HEK293 (cell line): Measurements from ENCODE around the gene PLAGL2.

Experiments used
- CTCF ChIA-PET: fragments of 350-600 bp; formaldehyde crosslinking; extraction: SDS; loops from one replicate; lab custom pipeline; 2021; ENCODE audit warnings: antibody characterized with exemption; lab: Yijun Ruan, JAX
- POLR2A ChIA-PET: fragments of 300-600 bp; formaldehyde crosslinking; extraction: SDS; loops from one replicate; lab custom pipeline; 2020; ENCODE audit warnings: antibody characterized with exemption, inconsistent platforms; lab: Yijun Ruan, JAX
- H3K27ac ChIP-seq: fragments of 200-500 bp; sonication (Bioruptor generic); 2 replicates; pipeline ENCODE4 v1.5.1; 2014; ENCODE audit warnings: low read depth, low read length, control low read depth, inconsistent platforms; ENCODE audit errors: extremely low read depth
- H3K36me3 ChIP-seq, 2 experiments: fragments of 200-500 bp in 1 of 2; sonication (Bioruptor generic) in 1 of 2; 1 replicate in 1 of 2; 2 replicates in 1 of 2; pipeline ENCODE4 v1.5.1; 2014 to 2017; ENCODE audit warnings: inconsistent platforms in 2 of 2, low read length in 2 of 2; ENCODE audit not compliant: control insufficient read depth in 2 of 2, insufficient read depth in 1 of 2
- H3K4me1 ChIP-seq: fragments of 200-500 bp; sonication (Bioruptor generic); 2 replicates; pipeline ENCODE4 v1.5.1; 2014; ENCODE audit warnings: mild to moderate bottlenecking, low read length, inconsistent platforms; ENCODE audit not compliant: control insufficient read depth, insufficient read depth
- H3K4me3 ChIP-seq: 2 replicates; pipeline ENCODE4 v1.5.1; 2011; ENCODE audit warnings: low read depth, mild to moderate bottlenecking, control low read depth, low read length, moderate library complexity
- H3K9me3 ChIP-seq: fragments of 200-500 bp; sonication (Bioruptor generic); 2 replicates; pipeline ENCODE4 v1.5.1; 2014; ENCODE audit warnings: low read depth, low read length, inconsistent platforms; ENCODE audit not compliant: control insufficient read depth, insufficient read depth
- GLIS1 ChIP-seq: fragments of 450-650 bp; formaldehyde crosslinking; IDR thresholded peaks from 2 replicates; pipeline ENCODE4 v1.5.1; 2016; ENCODE audit warnings: missing biosample characterization, missing genetic modification characterization
- HOXA7 ChIP-seq: sonication (generic); formaldehyde crosslinking; IDR thresholded peaks from 2 replicates; pipeline ENCODE4 v1.8.1; 2022; ENCODE audit warnings: missing genetic modification reagents, borderline replicate concordance
- MYNN ChIP-seq: fragments of 450-650 bp; formaldehyde crosslinking; IDR thresholded peaks from 2 replicates; pipeline ENCODE4 v1.5.1; 2016; ENCODE audit warnings: missing biosample characterization, missing genetic modification characterization, borderline replicate concordance
- ZBTB1 ChIP-seq: fragments of 450-650 bp; formaldehyde crosslinking; IDR thresholded peaks from 2 replicates; pipeline ENCODE4 v1.5.1; 2016; ENCODE audit warnings: missing biosample characterization, missing genetic modification characterization
- ZBTB48 ChIP-seq: fragments of 450-650 bp; formaldehyde crosslinking; IDR thresholded peaks from 2 replicates; pipeline ENCODE4 v1.5.1; 2016; ENCODE audit warnings: missing biosample characterization, missing genetic modification characterization
- ZEB2 ChIP-seq: fragments of 450-650 bp; formaldehyde crosslinking; IDR thresholded peaks from 2 replicates; pipeline ENCODE4 v1.5.1; 2016; ENCODE audit warnings: missing biosample characterization, missing genetic modification characterization
- ZFP3 ChIP-seq: fragments of 450-650 bp; formaldehyde crosslinking; IDR thresholded peaks from 2 replicates; pipeline ENCODE4 v1.5.1; 2016; ENCODE audit warnings: low read depth, missing biosample characterization, missing genetic modification characterization
- ZNF138 ChIP-seq: fragments of 450-650 bp; formaldehyde crosslinking; IDR thresholded peaks from 2 replicates; pipeline ENCODE4 v1.5.1; 2016; ENCODE audit warnings: missing biosample characterization, missing genetic modification characterization, borderline replicate concordance
- ZNF146 ChIP-seq: fragments of 450-650 bp; formaldehyde crosslinking; IDR thresholded peaks from 2 replicates; pipeline ENCODE4 v1.5.1; 2016; ENCODE audit warnings: missing biosample characterization, missing genetic modification characterization
- ZNF175 ChIP-seq: fragments of 450-650 bp; formaldehyde crosslinking; IDR thresholded peaks from 2 replicates; pipeline ENCODE4 v1.5.1; 2016; ENCODE audit warnings: missing biosample characterization, missing genetic modification characterization
- ZNF19 ChIP-seq: fragments of 450-650 bp; formaldehyde crosslinking; IDR thresholded peaks from 2 replicates; pipeline ENCODE4; 2016; ENCODE audit warnings: missing biosample characterization, missing genetic modification characterization, low read depth
- ZNF211 ChIP-seq: fragments of 450-650 bp; formaldehyde crosslinking; IDR thresholded peaks from 2 replicates; pipeline ENCODE4 v1.5.1; 2016; ENCODE audit warnings: low read depth, missing biosample characterization, missing genetic modification characterization
- ZNF214 ChIP-seq: fragments of 450-650 bp; formaldehyde crosslinking; IDR thresholded peaks from 2 replicates; pipeline ENCODE4 v1.5.1; 2017; ENCODE audit warnings: missing biosample characterization, mild to moderate bottlenecking, missing genetic modification characterization, borderline replicate concordance
- ZNF24 ChIP-seq: fragments of 450-650 bp; formaldehyde crosslinking; IDR thresholded peaks from 2 replicates; pipeline ENCODE4 v1.5.1; 2016; ENCODE audit warnings: missing biosample characterization, missing genetic modification characterization
- ZNF248 ChIP-seq: fragments of 450-650 bp; formaldehyde crosslinking; IDR thresholded peaks from 2 replicates; pipeline ENCODE4 v1.5.1; 2017; ENCODE audit warnings: missing biosample characterization, missing genetic modification characterization
- ZNF266 ChIP-seq: fragments of 450-650 bp; formaldehyde crosslinking; IDR thresholded peaks from 2 replicates; pipeline ENCODE4 v1.5.1; 2016; ENCODE audit warnings: missing biosample characterization, missing genetic modification characterization, low read depth
- ZNF292 ChIP-seq: fragments of 450-650 bp; formaldehyde crosslinking; IDR thresholded peaks from 2 replicates; pipeline ENCODE4 v1.5.1; 2016; ENCODE audit warnings: low read depth, missing biosample characterization, missing genetic modification characterization, borderline replicate concordance
- ZNF335 ChIP-seq: fragments of 450-650 bp; formaldehyde crosslinking; conservative IDR thresholded peaks from 2 replicates; pipeline ENCODE4 v1.5.1; 2016; ENCODE audit warnings: missing biosample characterization, missing genetic modification characterization
- ZNF341 ChIP-seq: fragments of 450-650 bp; formaldehyde crosslinking; IDR thresholded peaks from 2 replicates; pipeline ENCODE4; 2016; ENCODE audit warnings: low read depth, missing biosample characterization, missing genetic modification characterization
- ZNF354C ChIP-seq: fragments of 450-650 bp; formaldehyde crosslinking; IDR thresholded peaks from 2 replicates; pipeline ENCODE4 v1.5.1; 2016; ENCODE audit warnings: missing biosample characterization, missing genetic modification characterization, low read depth, borderline replicate concordance
- ZNF510 ChIP-seq: fragments of 450-650 bp; formaldehyde crosslinking; IDR thresholded peaks from 2 replicates; pipeline ENCODE4 v1.5.1; 2018; ENCODE audit warnings: mild to moderate bottlenecking, missing genetic modification characterization, missing biosample characterization; ENCODE audit not compliant: insufficient replicate concordance
- ZNF521 ChIP-seq: fragments of 450-650 bp; formaldehyde crosslinking; IDR thresholded peaks from 2 replicates; pipeline ENCODE4 v1.5.1; 2017; ENCODE audit warnings: missing biosample characterization, mild to moderate bottlenecking, missing genetic modification characterization
- ZNF561 ChIP-seq: fragments of 450-650 bp; IDR thresholded peaks from 2 replicates; pipeline ENCODE4 v1.5.1; 2018; ENCODE audit warnings: missing biosample characterization, missing genetic modification characterization, borderline replicate concordance
- ZNF621 ChIP-seq: fragments of 450-650 bp; formaldehyde crosslinking; IDR thresholded peaks from 2 replicates; pipeline ENCODE4 v1.5.1; 2017; ENCODE audit warnings: missing biosample characterization, missing genetic modification characterization
- ZNF624 ChIP-seq: fragments of 450-650 bp; formaldehyde crosslinking; IDR thresholded peaks from 2 replicates; pipeline ENCODE4 v1.5.1; 2017; ENCODE audit warnings: missing biosample characterization, missing genetic modification characterization
- ZNF658 ChIP-seq: fragments of 450-650 bp; formaldehyde crosslinking; IDR thresholded peaks from 2 replicates; pipeline ENCODE4; 2016; ENCODE audit warnings: missing biosample characterization, missing genetic modification characterization
- ZNF660 ChIP-seq: fragments of 450-650 bp; IDR thresholded peaks from 2 replicates; pipeline ENCODE4 v1.5.1; 2018; ENCODE audit warnings: missing biosample characterization, mild to moderate bottlenecking, missing genetic modification characterization
- ZNF747 ChIP-seq: fragments of 450-650 bp; formaldehyde crosslinking; IDR thresholded peaks from 2 replicates; pipeline ENCODE4 v1.5.1; 2016; ENCODE audit warnings: missing biosample characterization, missing genetic modification characterization
- ZNF768 ChIP-seq: fragments of 450-650 bp; formaldehyde crosslinking; IDR thresholded peaks from 2 replicates; pipeline ENCODE4 v1.5.1; 2018; ENCODE audit warnings: missing biosample characterization, mild to moderate bottlenecking, missing genetic modification characterization
- ZNF777 ChIP-seq: fragments of 450-650 bp; formaldehyde crosslinking; IDR thresholded peaks from 2 replicates; pipeline ENCODE4 v1.5.1; 2017; ENCODE audit warnings: missing biosample characterization, missing genetic modification characterization, borderline replicate concordance
- TF ChIP-seq, protein P1 (sequence below): fragments of 450-650 bp; formaldehyde crosslinking; IDR thresholded peaks from 2 replicates; pipeline ENCODE4 v1.5.1; 2016; ENCODE audit warnings: missing biosample characterization, missing genetic modification characterization, low read depth
- TF ChIP-seq, protein P2 (sequence below): fragments of 450-650 bp; formaldehyde crosslinking; IDR thresholded peaks from 2 replicates; pipeline ENCODE4 v1.5.1; 2016; ENCODE audit warnings: missing biosample characterization, missing genetic modification characterization
- TF ChIP-seq, protein P3 (sequence below): fragments of 450-650 bp; formaldehyde crosslinking; IDR thresholded peaks from 2 replicates; pipeline ENCODE4 v1.5.1; 2016; ENCODE audit warnings: missing biosample characterization, missing genetic modification characterization
- TF ChIP-seq, protein P4 (sequence below): fragments of 450-650 bp; formaldehyde crosslinking; IDR thresholded peaks from 2 replicates; pipeline ENCODE4 v1.5.1; 2017; ENCODE audit warnings: missing biosample characterization, missing genetic modification characterization

The PLAGL2 gene

DNA sequence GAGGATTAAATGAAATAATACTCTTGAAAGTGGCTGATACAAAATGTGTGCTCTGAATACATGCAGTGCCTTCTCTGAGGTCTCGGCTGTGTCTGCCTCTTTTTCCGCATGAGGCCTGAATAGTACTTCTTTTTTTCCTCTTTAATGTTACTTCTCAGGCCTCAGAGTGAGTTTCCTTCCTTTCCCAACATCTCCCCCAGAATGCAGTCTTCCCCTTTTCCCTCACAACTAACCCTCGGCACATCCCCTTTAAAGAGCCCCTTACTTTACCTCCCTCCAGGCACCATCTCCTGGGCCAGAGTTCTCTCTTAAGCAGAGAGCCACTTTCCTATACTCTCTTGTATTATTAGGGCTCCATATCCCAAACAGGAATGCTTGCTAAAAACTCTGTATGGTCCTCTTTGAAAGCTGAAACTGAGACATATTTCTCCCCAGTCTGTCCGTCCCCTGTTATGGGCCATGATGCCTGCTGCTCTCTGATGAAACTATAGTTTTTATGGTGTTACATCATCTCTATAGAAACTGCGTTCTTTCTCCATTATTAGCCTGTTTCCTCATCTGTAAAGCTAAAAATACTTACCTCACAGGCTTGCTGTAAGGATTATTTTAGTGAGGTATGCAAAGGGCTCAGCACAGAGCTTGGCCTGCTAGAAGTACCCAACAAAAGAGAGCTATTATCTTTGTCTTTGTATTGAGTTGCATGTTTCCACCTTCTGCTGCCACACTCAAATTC is 2.3 kb downstream of the PLAGL2 start:
- POLR2A ChIA-PET, result no interaction called here
- peaks cover 6% of the 10 kb centered on the region for H3K4me1 ChIP-seq
- no peak overlapping the region for H3K27ac ChIP-seq
- peaks cover 13 to 68% of the 10 kb centered on the region in 2 experiments; a peak in 2 of 3 replicates for H3K36me3 ChIP-seq
- no peak overlapping the region for H3K4me3 ChIP-seq
- CTCF ChIA-PET, result no interaction called here
- no peaks in the 10 kb centered on the region for H3K9me3 ChIP-seq
- TF ChIP-seq ZNF354C (tag by site-specific recombination) (no peak), ZNF266 (no peak), ZNF214 (tag by site-specific recombination) (no peak), ZNF211 (tag by site-specific recombination) (no peak), ZNF19 (tag by site-specific recombination) (no peak), ZNF341 (no peak), ZNF777 (tag by site-specific recombination) (no peak), ZNF768 (tag by site-specific recombination) (no peak), ZNF335 (tag by site-specific recombination) (no peak), ZNF747 (tag by site-specific recombination) (no peak), ZNF660 (tag by site-specific recombination) (no peak), MYNN (tag by site-specific recombination) (no peak), ZNF146 (tag by site-specific recombination) (no peak), ZNF248 (no peak), ZNF521 (tag by site-specific recombination) (no peak), ZNF175 (tag by site-specific recombination) (no peak), ZNF658 (tag by site-specific recombination) (no peak), ZNF621 (tag by site-specific recombination) (no peak), ZNF24 (tag by site-specific recombination) (no peak), ZNF292 (tag by site-specific recombination) (no peak), HOXA7 (CRISPR knock-in tag) (no peak), ZFP3 (no peak), ZBTB1 (tag by site-specific recombination) (no peak), ZNF624 (tag by site-specific recombination) (no peak), ZNF561 (tag by site-specific recombination) (no peak), ZEB2 (0 out of 2 replicates have a peak, but pooled peaks have one; percentile 22), ZNF510 (no peak), ZNF138 (tag by site-specific recombination) (no peak), GLIS1 (no peak), ZBTB48 (tag by site-specific recombination) (peak; percentile 23; the same call in 1 of the 2 replicates)
- TF ChIP-seq, protein P1, sequence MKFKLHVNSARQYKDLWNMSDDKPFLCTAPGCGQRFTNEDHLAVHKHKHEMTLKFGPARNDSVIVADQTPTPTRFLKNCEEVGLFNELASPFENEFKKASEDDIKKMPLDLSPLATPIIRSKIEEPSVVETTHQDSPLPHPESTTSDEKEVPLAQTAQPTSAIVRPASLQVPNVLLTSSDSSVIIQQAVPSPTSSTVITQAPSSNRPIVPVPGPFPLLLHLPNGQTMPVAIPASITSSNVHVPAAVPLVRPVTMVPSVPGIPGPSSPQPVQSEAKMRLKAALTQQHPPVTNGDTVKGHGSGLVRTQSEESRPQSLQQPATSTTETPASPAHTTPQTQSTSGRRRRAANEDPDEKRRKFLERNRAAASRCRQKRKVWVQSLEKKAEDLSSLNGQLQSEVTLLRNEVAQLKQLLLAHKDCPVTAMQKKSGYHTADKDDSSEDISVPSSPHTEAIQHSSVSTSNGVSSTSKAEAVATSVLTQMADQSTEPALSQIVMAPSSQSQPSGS (tag by site-specific recombination), result peak; percentile 84
- TF ChIP-seq, protein P2, sequence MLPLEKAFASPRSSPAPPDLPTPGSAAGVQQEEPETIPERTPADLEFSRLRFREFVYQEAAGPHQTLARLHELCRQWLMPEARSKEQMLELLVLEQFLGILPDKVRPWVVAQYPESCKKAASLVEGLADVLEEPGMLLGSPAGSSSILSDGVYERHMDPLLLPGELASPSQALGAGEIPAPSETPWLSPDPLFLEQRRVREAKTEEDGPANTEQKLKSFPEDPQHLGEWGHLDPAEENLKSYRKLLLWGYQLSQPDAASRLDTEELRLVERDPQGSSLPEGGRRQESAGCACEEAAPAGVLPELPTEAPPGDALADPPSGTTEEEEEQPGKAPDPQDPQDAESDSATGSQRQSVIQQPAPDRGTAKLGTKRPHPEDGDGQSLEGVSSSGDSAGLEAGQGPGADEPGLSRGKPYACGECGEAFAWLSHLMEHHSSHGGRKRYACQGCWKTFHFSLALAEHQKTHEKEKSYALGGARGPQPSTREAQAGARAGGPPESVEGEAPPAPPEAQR (tag by site-specific recombination), result no peak
- TF ChIP-seq, protein P3, sequence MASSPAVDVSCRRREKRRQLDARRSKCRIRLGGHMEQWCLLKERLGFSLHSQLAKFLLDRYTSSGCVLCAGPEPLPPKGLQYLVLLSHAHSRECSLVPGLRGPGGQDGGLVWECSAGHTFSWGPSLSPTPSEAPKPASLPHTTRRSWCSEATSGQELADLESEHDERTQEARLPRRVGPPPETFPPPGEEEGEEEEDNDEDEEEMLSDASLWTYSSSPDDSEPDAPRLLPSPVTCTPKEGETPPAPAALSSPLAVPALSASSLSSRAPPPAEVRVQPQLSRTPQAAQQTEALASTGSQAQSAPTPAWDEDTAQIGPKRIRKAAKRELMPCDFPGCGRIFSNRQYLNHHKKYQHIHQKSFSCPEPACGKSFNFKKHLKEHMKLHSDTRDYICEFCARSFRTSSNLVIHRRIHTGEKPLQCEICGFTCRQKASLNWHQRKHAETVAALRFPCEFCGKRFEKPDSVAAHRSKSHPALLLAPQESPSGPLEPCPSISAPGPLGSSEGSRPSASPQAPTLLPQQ (tag by site-specific recombination), result peak; percentile 42; the same call in 1 of the 2 replicates
- TF ChIP-seq, protein P4, sequence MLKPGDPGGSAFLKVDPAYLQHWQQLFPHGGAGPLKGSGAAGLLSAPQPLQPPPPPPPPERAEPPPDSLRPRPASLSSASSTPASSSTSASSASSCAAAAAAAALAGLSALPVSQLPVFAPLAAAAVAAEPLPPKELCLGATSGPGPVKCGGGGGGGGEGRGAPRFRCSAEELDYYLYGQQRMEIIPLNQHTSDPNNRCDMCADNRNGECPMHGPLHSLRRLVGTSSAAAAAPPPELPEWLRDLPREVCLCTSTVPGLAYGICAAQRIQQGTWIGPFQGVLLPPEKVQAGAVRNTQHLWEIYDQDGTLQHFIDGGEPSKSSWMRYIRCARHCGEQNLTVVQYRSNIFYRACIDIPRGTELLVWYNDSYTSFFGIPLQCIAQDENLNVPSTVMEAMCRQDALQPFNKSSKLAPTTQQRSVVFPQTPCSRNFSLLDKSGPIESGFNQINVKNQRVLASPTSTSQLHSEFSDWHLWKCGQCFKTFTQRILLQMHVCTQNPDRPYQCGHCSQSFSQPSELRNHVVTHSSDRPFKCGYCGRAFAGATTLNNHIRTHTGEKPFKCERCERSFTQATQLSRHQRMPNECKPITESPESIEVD (tag by site-specific recombination), result peak; percentile 74
